Muscle layer of colon (tissue), 2 donors: ENCODE measurements around the gene INSM2.
A peak's percentile ranks its signal among the peaks of the same experiment; 100 is the strongest.

Source experiments
- H3K27ac ChIP-seq: one replicate; pipeline ENCODE4 v1.7.0; 2013; ENCODE audit warnings: low read depth, mild to moderate bottlenecking, low read length, moderate library complexity
- H3K27me3 ChIP-seq, 2 donors: one replicate each; pipeline ENCODE4 v1.7.0; 2013; ENCODE audit warnings: low read length in 2 of 2, mild to moderate bottlenecking in 2 of 2; ENCODE audit not compliant: insufficient read depth in 2 of 2, control insufficient read depth in 1 of 2
- H3K36me3 ChIP-seq: one replicate; pipeline ENCODE4 v1.7.0; 2013; ENCODE audit warnings: mild to moderate bottlenecking, low read length; ENCODE audit not compliant: insufficient read depth
- H3K4me1 ChIP-seq: one replicate; pipeline ENCODE4 v1.7.0; 2013; ENCODE audit warnings: mild to moderate bottlenecking, low read length; ENCODE audit not compliant: insufficient read depth
- H3K4me3 ChIP-seq, 2 donors: one replicate each; pipeline ENCODE4 v1.7.0; 2013; ENCODE audit warnings: low read length in 2 of 2, low read depth in 1 of 2, mild to moderate bottlenecking in 1 of 2, moderate library complexity in 1 of 2
- H3K9ac ChIP-seq: one replicate; pipeline ENCODE4 v1.7.0; 2013; ENCODE audit warnings: low read length
- H3K9me3 ChIP-seq: one replicate; pipeline ENCODE4 v1.7.0; 2013; ENCODE audit warnings: mild to moderate bottlenecking, low read length
- donor health status: abdominal sarcoma.
- donor health status: Adenocarcinoma of cecum.

Gene INSM2

GRCh38 chr14:35533357-35534207, at the start of gene INSM2:
Gene INSM2, plus strand, starts transcription at chr14:35534164. Its CDS starts 89 bp downstream, at chr14:35534253.
- H3K4me3 ChIP-seq = peak within 1 kb of the TSS; percentile 15 to 35
- H3K9ac ChIP-seq = no peak within 1 kb of the TSS
- no peaks in the 10 kb centered on the region for H3K9me3 ChIP-seq
- no peaks in the 10 kb centered on the region for H3K36me3 ChIP-seq
- no peaks in the 10 kb centered on the region for H3K4me1 ChIP-seq
- peaks cover 32 to 44% of the 10 kb centered on the region in 2 donors for H3K27me3 ChIP-seq
- no peak within 1 kb of the TSS for H3K27ac ChIP-seq

GRCh38 chr14:35492569-35493014, 41.4 kb upstream of the INSM2 start:
- Histone ChIP-seq H3K36me3 (no peaks in the 10 kb centered on the region), H3K9ac (no peak overlapping the region), H3K27me3 (no peaks in the 10 kb centered on the region), H3K27ac (no peak overlapping the region), H3K4me1 (no peaks in the 10 kb centered on the region), H3K9me3 (no peaks in the 10 kb centered on the region), H3K4me3 (no peak overlapping the region)

- H3K9me3 ChIP-seq = no peaks in the 10 kb centered on the region
- no peak overlapping the region for H3K4me3 ChIP-seq
- H3K27me3 ChIP-seq = no peaks in the 10 kb centered on the region
- no peak overlapping the region for H3K27ac ChIP-seq
- H3K9ac ChIP-seq = no peak overlapping the region
- no peaks in the 10 kb centered on the region for H3K36me3 ChIP-seq
- H3K4me1 ChIP-seq = no peaks in the 10 kb centered on the region
Observed at GRCh38 chr14:35495278-35495677, 38.7 kb upstream of the INSM2 start.

- no peaks in the 10 kb centered on the region for H3K4me1 ChIP-seq
- no peaks in the 10 kb centered on the region for H3K27me3 ChIP-seq
- H3K9me3 ChIP-seq = no peaks in the 10 kb centered on the region
- H3K27ac ChIP-seq = no peak overlapping the region
- no peak overlapping the region for H3K4me3 ChIP-seq
- no peak overlapping the region for H3K9ac ChIP-seq
- H3K36me3 ChIP-seq = no peaks in the 10 kb centered on the region
Observed at GRCh38 chr14:35499180-35499579, 34.8 kb upstream of the INSM2 start.

GRCh38 chr14:35503646-35504045, 30.3 kb upstream of the INSM2 start:
- Histone ChIP-seq H3K9ac (no peak overlapping the region), H3K27ac (no peak overlapping the region), H3K4me3 (no peak overlapping the region), H3K36me3 (no peaks in the 10 kb centered on the region), H3K9me3 (no peaks in the 10 kb centered on the region), H3K4me1 (no peaks in the 10 kb centered on the region), H3K27me3 (no peaks in the 10 kb centered on the region)

- H3K4me3 ChIP-seq = no peak overlapping the region
- no peak overlapping the region for H3K27ac ChIP-seq
- no peaks in the 10 kb centered on the region for H3K4me1 ChIP-seq
- no peaks in the 10 kb centered on the region for H3K27me3 ChIP-seq
- no peaks in the 10 kb centered on the region for H3K36me3 ChIP-seq
- no peaks in the 10 kb centered on the region for H3K9me3 ChIP-seq
- no peak overlapping the region for H3K9ac ChIP-seq
Observed at GRCh38 chr14:35504260-35504659, 29.7 kb upstream of the INSM2 start.

GRCh38 chr14:35506461-35506860, 27.5 kb upstream of the INSM2 start:
- Histone ChIP-seq H3K36me3 (no peaks in the 10 kb centered on the region), H3K27ac (no peak overlapping the region), H3K9ac (no peak overlapping the region), H3K4me3 (no peak overlapping the region), H3K9me3 (no peaks in the 10 kb centered on the region), H3K4me1 (no peaks in the 10 kb centered on the region), H3K27me3 (no peaks in the 10 kb centered on the region)

GRCh38 chr14:35506927-35507326, 27.0 kb upstream of the INSM2 start:
- no peaks in the 10 kb centered on the region for H3K9me3 ChIP-seq

GRCh38 chr14:35509846-35510245, 24.1 kb upstream of the INSM2 start:
- Histone ChIP-seq H3K27me3 (no peaks in the 10 kb centered on the region), H3K4me3 (no peak overlapping the region), H3K9ac (no peak overlapping the region), H3K27ac (no peak overlapping the region), H3K4me1 (no peaks in the 10 kb centered on the region), H3K36me3 (no peaks in the 10 kb centered on the region), H3K9me3 (no peaks in the 10 kb centered on the region)

More at GRCh38 chr14:35506927-35507326, 27.0 kb upstream of the INSM2 start:
- no peaks in the 10 kb centered on the region for H3K27me3 ChIP-seq
- H3K9ac ChIP-seq = no peak overlapping the region
- H3K36me3 ChIP-seq = no peaks in the 10 kb centered on the region
- H3K4me1 ChIP-seq = no peaks in the 10 kb centered on the region
- no peak overlapping the region for H3K4me3 ChIP-seq
- H3K27ac ChIP-seq = no peak overlapping the region

- H3K27me3 ChIP-seq = no peaks in the 10 kb centered on the region
- H3K9me3 ChIP-seq = no peaks in the 10 kb centered on the region
- H3K36me3 ChIP-seq = no peaks in the 10 kb centered on the region
- no peak overlapping the region for H3K9ac ChIP-seq
- H3K27ac ChIP-seq = no peak overlapping the region
- H3K4me1 ChIP-seq = no peaks in the 10 kb centered on the region
- H3K4me3 ChIP-seq = no peak overlapping the region
Observed at GRCh38 chr14:35512765-35513164, 21.2 kb upstream of the INSM2 start.

- H3K4me3 ChIP-seq = no peak overlapping the region
- no peaks in the 10 kb centered on the region for H3K36me3 ChIP-seq
- H3K4me1 ChIP-seq = no peaks in the 10 kb centered on the region
- no peaks in the 10 kb centered on the region for H3K27me3 ChIP-seq
- H3K9me3 ChIP-seq = no peaks in the 10 kb centered on the region
- H3K27ac ChIP-seq = no peak overlapping the region
- no peak overlapping the region for H3K9ac ChIP-seq
Observed at GRCh38 chr14:35515916-35516315, 18.0 kb upstream of the INSM2 start.

- no peaks in the 10 kb centered on the region for H3K9me3 ChIP-seq
- H3K4me1 ChIP-seq = no peaks in the 10 kb centered on the region
- no peak overlapping the region for H3K9ac ChIP-seq
- no peak overlapping the region for H3K4me3 ChIP-seq
- H3K27ac ChIP-seq = no peak overlapping the region
- H3K27me3 ChIP-seq = no peaks in the 10 kb centered on the region
- no peaks in the 10 kb centered on the region for H3K36me3 ChIP-seq
Observed at GRCh38 chr14:35519986-35520385, 14.0 kb upstream of the INSM2 start.
